ENCODE measurements around the gene IL17RE.
A peak's percentile ranks its signal among the peaks of the same experiment; 100 is the strongest.
"Not testable (repeated sequence)": the region's sequence is repeated elsewhere in the genome, so short reads cannot be mapped to it uniquely, and the experiment has no call there.

Gene IL17RE

GRCh38 chr3:9879830-9880549 is 22.7 kb upstream of the IL17RE start, which contains the start of gene CIDEC:
TSS of gene CIDEC (minus strand) at chr3:9880253. CDS start at chr3:9878486, 1,767 bp downstream.
- no peak for DNase-seq

GRCh38 chr3:9881441-9881840 is 21.2 kb upstream of the IL17RE start:
- no peak for DNase-seq

DNA sequence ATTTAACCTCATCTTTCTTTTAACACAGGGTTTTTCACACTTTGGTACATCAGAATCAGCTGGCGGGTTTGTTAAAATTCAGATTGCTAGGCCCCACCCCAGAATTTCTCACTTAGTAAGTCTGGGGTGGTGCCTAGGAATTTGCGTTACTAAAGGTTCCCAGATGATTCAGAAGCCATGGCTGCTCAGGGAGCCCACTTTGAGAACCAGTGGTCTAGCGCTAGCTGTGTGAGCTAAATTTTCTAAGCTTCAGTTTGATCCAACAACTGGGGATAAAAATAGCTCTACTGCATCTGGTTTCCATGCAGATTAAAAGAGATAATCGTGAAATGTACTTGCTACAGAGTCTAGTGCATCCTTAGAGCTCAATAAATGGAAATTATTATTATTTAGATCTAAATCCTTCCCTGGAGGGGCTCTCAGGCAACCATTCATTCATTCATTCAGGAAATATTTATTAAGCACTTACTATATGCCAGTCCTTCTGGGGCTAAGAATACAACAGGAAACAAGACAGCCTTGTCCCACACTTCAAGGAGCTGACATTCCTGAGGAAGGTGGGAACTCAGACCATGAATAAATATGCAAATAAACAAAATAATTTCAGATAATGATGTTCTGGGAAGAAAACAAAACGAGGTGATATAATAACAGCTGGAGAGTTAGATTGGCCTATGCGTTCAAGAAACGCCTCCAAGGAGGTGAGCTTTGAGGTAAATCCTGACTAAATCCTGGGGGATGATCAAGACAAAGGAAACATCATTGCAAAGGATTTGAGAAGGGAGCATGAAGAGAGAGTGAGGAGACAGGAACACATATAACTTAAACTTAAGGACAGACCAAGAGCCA is 18.7 kb upstream of the IL17RE start:
- no peak for DNase-seq

DNA sequence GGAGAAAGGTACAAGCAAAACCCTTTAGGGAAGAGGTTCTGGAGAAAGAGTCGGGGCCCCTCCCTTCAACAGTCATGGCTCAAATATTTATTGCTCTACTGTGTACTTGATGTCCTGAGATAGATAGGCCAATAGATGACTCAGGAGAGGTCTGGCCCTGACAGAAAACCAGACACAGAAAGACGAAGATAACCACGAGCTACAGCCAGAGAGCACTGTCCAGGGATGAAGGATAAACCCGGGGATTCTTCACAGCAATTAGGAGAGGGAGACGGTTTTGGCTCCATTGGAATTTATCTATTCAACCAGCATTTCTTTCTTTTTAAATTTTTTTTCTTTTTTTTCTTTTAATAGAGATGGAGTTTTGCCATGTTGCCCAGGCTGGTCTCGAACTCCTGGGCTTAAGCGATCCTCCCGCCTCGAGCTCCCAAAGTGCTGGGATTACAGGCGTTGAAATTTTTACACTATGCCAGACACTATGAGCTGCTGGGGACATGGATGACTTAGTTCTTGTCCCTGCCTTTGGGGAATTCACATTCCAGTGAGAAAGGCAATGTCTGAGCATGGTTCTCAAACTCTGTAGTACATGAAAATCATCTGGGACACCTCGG is 18.0 kb upstream of the IL17RE start:
- peak; percentile 68 for DNase-seq

GRCh38 chr3:9886328-9886727 is 16.3 kb upstream of the IL17RE start:
- DNase-seq = no peak

GRCh38 chr3:9887480-9887879 is 15.2 kb upstream of the IL17RE start:
- no peak for DNase-seq

- no peak for DNase-seq
Observed at GRCh38 chr3:9888540-9888939, 14.1 kb upstream of the IL17RE start.

DNA sequence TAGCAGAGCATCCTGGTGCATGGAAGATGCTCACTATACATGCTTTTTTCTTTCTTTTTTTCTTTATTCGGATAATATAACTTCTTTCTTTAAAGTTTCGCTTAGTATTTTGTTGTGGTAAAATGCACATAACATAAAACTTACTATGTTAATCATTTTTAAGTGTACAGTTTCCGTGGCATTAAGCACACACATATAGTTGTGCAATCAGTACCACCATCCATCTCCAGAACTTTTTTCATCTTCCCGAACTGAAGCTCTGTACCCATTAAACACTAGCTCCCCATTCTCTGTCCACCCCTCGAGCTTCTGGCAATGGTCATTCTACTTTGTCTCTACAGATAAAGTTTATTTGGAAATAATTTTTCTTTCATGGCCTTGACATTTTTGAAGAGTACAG is 13.2 kb upstream of the IL17RE start:
- no peak for DNase-seq

DNA sequence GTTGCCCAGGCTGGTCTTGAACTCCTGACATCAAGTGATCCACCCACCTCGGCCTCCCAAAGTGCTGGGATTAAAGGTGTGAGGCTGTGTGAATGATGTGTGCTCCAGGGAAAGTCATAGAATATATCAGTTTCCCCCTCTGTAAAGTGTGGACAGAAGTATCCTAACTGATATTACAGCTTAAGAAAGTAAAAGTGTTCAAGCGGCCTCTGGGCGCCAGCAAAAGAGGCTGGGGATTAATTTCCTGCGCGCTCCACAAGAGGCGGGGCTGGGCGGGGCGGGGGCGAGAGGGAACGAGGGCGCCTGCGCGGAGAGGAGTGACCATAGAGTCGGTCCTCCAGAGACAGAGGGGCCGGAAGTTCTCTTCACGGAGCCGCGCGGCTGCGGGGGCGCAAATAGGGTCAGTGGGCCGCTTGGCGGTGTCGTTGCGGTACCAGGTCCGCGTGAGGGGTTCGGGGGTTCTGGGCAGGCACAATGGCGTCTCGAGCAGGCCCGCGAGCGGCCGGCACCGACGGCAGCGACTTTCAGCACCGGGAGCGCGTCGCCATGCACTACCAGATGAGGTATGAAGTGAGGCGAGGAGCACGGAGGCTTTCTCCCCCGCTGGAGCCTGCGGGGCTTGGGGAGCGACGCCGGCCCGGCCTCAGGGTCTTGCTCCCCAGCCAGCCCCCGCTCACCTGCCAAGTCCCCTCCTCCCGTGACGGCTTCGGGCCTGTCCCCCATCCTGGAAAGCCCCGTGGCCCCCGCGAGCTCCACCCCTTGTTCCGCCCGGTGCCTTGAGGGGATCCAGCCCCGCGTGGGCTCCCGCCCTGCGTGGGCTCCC is 12.2 kb upstream of the IL17RE start, which contains the start of gene JAGN1:
JAGN1 (plus strand) TSS at position 362 of the 823 bp plus-strand sequence; CDS start at position 475, 113 bp downstream.
- DNase-seq = peak; percentile 96

- DNase-seq = no peak
Observed at GRCh38 chr3:9891072-9891622, 11.5 kb upstream of the IL17RE start.

GRCh38 chr3:9893739-9894138 is 8.9 kb upstream of the IL17RE start:
- no peak for DNase-seq

DNA sequence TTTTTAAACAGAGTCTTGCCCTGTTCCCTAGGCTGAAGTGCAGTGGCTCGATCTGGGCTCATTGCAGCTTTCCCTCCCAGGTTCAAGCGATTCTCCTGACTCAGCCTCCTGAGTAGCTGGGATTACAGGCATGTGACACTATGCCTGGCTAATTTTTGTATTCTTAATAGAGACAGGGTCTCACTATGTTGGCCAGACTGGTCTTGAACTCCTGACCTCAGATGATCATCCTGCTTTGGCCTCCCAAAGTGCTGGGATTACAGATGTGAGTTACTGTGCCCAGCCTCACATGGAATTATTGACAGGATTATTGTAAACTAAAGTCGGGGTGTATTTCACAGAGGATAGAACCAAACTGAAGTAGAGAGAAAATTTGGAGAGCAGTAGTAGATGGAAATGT is 6.9 kb upstream of the IL17RE start:
- DNase-seq = not testable (repeated sequence)

DNA sequence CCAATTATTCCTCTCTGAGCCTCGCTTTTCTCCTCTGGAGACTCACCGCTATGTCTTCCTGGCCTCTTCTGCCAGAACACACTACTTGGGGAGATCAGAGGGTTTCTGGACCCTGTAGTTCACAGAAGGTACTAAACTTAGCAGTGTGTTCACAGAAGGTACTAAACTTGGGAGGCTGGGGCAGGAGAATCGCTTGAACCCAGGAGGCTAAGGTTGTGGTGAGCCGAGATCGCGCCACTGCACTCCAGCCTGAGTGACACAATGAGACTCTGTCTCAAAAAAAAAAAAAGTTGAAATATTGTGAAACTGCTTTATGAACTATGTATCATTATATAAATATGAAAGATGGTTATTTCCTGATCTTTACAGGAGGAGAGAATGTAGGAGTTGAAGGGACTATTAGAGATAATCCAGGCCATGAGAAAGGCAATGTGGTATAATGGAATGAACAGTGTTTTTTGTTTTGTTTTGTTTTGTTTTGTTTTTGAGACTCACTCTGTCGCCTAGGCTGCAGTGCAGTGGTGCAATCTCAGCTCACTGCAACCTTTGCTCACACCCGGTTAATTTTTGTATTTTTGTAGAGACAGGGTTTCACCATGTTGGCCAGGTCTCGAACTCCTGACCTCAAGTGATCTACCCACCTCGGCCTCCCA is 5.8 kb upstream of the IL17RE start:
- DNase-seq = not testable (repeated sequence)

GRCh38 chr3:9897408-9898372 is 5.0 kb upstream of the IL17RE start:
- peak; percentile 62 for DNase-seq

DNA sequence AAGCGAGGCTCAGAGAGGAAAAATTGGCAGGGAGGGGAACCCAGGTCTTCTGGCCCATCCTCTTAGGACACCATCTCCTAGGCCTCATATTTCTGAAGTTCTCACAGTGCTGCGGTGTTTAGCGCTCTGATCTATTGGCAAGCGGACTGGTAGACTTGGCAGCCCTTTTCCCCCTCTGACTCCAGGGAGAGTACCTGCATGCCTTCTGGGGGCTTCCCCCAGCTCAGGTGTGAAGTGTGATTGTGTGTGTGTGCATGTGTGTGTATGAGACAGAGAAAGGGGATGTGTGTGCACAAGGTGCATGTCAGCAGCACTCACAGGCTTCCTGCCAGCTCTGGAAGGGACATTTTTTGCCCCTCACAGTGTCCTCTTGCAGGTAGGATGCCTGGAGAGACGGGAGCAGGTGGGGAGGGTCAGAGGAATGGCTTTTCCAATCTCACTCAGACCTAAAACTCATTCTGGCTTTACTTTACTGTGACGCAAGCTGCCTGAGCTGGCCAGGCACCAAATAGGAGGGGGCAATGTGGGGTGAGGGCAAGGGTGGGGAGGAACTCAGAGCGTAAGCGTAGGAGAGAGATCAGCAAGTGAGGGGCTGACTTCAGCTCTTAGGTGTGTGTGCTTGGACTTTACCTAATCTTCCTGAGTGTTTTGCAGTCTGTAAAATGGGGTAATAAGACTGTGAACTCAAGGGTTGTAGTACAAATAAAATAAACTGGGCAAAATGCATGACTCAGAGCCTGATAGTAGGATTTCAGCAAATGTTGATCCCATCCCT is 4.0 kb upstream of the IL17RE start:
- DNase-seq = peak; percentile 24

DNA sequence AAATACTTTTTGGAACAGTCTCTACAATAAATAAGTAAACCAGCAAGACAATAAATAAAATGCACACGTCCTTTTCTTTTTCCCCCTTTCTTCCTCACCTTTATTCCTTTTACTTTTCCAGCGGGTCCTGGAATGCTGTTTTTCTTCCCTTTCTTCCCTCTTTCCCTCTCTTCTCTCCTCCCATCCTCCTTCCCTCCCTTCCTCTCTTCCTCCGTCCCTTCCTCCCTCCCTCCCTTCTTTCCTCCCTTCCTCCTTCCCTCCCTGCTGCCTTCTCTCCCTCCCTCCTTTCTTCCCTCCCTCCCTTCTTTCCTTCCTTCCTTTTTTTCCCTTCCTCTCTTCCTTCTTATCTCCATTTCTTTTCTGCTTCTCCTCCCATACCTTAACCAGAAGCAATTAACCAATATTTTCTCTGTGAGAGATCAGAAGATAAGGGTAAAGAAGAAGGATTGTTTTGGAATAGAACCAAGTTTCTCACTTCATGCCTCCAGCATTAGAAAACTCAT is 3.3 kb upstream of the IL17RE start:
- no peak for DNase-seq

DNA sequence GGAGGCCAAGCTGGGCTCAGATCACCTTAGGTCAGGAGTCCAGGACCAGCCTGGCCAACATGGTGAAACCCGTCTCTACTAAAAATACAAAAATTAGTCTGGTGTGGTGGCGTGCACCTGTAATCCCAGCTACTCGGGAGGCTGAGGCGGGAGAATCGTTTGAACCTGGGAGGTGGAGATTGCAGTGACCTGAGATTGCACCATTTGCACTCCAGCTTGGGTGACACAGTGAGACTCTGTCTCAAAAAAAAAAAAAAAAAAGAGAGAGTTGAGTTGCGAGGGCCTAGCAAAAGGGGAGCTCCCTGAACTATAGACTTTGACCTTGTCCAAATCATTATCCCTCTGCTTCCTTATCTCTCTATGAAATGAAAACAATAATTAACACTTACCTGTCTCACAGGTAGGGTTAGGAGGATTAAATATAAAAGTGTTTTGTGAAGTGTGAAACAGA is 1.7 kb upstream of the IL17RE start:
- not testable (repeated sequence) for DNase-seq

DNA sequence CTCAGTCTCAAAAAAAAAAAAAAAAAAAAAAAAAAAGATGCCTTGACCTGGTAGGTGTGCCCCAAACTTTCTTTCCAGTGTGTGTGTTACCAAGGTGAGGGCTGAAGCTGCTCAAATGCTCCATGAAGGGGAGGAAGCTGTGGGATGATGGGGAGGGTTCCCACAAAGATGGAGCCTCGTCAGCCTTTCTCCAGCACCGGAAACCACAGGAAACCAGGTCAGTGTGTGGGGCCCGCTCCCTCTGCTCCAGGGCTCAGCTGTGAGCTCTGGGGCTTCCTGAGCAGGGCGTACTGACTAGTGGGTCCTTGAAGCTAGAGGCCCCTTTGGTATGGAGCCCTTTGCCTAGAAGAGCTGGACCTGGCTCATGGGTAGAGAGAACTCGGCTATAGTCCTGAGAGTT is 681 bp upstream of the IL17RE start:
- peak; percentile 46 for DNase-seq

GRCh38 chr3:9903238-9903624 is 583 bp downstream of the IL17RE start:
- DNase-seq = no peak

Measured in hematopoietic multipotent progenitor cell treated with erythropoietin and hydrocortisone succinate and interleukin-3 and kit ligand, for 6 days (in vitro differentiated cells).